ENCODE results near the gene APOM.

GRCh38 chr6:31663126-31663960 is 7.6 kb downstream of the APOM start:
- no peak for TF ChIP-seq CTCF (IDR thresholded peaks at IDR 0.05 in 4 of 5, conservative IDR thresholded peaks at IDR 0.05 in 1 of 5)
- no peak for TF ChIP-seq POLR2A (IDR thresholded peaks at IDR 0.05)
